IPS-NIHi11 (cell line): ENCODE data around the gene ST6GAL1.
"Not testable (repeated sequence)": the region's sequence is repeated elsewhere in the genome, so short reads cannot be mapped to it uniquely, and the experiment has no call there.

Experiments used
- DNase-seq: peaks from one replicate; pipeline ENCODE4 v3.0.0; 2012; ENCODE audit warnings: mixed read lengths, low spot score

The ST6GAL1 gene

GRCh38 chr3:187021748-187022402, 91.5 kb downstream of the ST6GAL1 start:
- no peak for DNase-seq

GRCh38 chr3:187022403-187023029, 92.2 kb downstream of the ST6GAL1 start:
- DNase-seq: no peak

GRCh38 chr3:187023340-187023739, 93.0 kb downstream of the ST6GAL1 start:
- DNase-seq: not testable (repeated sequence)

GRCh38 chr3:187024536-187025226, 94.4 kb downstream of the ST6GAL1 start:
- DNase-seq: no peak

GRCh38 chr3:187025254-187025655, 94.9 kb downstream of the ST6GAL1 start:
- DNase-seq: no peak

GRCh38 chr3:187025656-187026316, 95.5 kb downstream of the ST6GAL1 start:
- no peak for DNase-seq

GRCh38 chr3:187026317-187026670, 96.0 kb downstream of the ST6GAL1 start:
- DNase-seq: no peak

GRCh38 chr3:187027531-187028278, 97.4 kb downstream of the ST6GAL1 start:
- no peak for DNase-seq

GRCh38 chr3:187031934-187032333, 101.6 kb downstream of the ST6GAL1 start:
- DNase-seq: no peak

- no peak for DNase-seq
Observed at GRCh38 chr3:187036394-187036793, 106.1 kb downstream of the ST6GAL1 start.

- DNase-seq: no peak
Observed at GRCh38 chr3:187039100-187039722, 108.9 kb downstream of the ST6GAL1 start.

- DNase-seq: no peak
Observed at GRCh38 chr3:187039723-187040414, 109.5 kb downstream of the ST6GAL1 start.

- no peak for DNase-seq
Observed at GRCh38 chr3:187040516-187041361, 110.4 kb downstream of the ST6GAL1 start.

GRCh38 chr3:187041362-187042307, 111.3 kb downstream of the ST6GAL1 start:
- no peak for DNase-seq

GRCh38 chr3:187042346-187042745, 112.0 kb downstream of the ST6GAL1 start:
- DNase-seq: no peak

- no peak for DNase-seq
Observed at GRCh38 chr3:187042874-187043458, 112.6 kb downstream of the ST6GAL1 start.

- no peak for DNase-seq
Observed at GRCh38 chr3:187044206-187044605, 113.9 kb downstream of the ST6GAL1 start.

- no peak for DNase-seq
Observed at GRCh38 chr3:187044867-187045552, 114.7 kb downstream of the ST6GAL1 start.
